Neuronal stem cell (in vitro differentiated cells): Measurements from ENCODE around the gene BPIFA3.

Experiments
- DNase-seq: peaks from one replicate; pipeline ENCODE4 v3.0.0-alpha.2; 2013; ENCODE audit warnings: low spot score
- H2AFZ ChIP-seq: one replicate; pipeline ENCODE4 v1.6.1; 2013; ENCODE audit warnings: mild to moderate bottlenecking, low read length, inconsistent platforms
- H2AK5ac ChIP-seq: 2 replicates; pipeline ENCODE4 v1.6.1; 2013; ENCODE audit warnings: low read depth, mild to moderate bottlenecking, inconsistent platforms, low read length, moderate library complexity, mixed read lengths
- H2BK120ac ChIP-seq: 2 replicates; pipeline ENCODE4 v1.6.1; 2013; ENCODE audit warnings: low read depth, mild to moderate bottlenecking, inconsistent platforms, low read length, moderate library complexity, mixed read lengths
- H2BK12ac ChIP-seq: one replicate; pipeline ENCODE4 v1.6.1; 2013; ENCODE audit warnings: low read length, inconsistent platforms
- H2BK15ac ChIP-seq: 2 replicates; pipeline ENCODE4 v1.6.1; 2013; ENCODE audit warnings: mild to moderate bottlenecking, low read length, inconsistent platforms, mixed read lengths
- H2BK5ac ChIP-seq: one replicate; pipeline ENCODE4 v1.6.1; 2013; ENCODE audit warnings: inconsistent platforms, mild to moderate bottlenecking, low read length, moderate library complexity
- H3K14ac ChIP-seq: one replicate; pipeline ENCODE4 v1.6.1; 2013; ENCODE audit warnings: low read length, inconsistent platforms
- H3K18ac ChIP-seq: 2 replicates; pipeline ENCODE4 v1.6.1; 2013; ENCODE audit warnings: low read length, inconsistent platforms
- H3K23ac ChIP-seq: 2 replicates; pipeline ENCODE4 v1.6.1; 2013; ENCODE audit warnings: low read depth, mild to moderate bottlenecking, mixed read lengths, low read length, inconsistent platforms; ENCODE audit not compliant: poor library complexity
- H3K27ac ChIP-seq: replicated peaks from 3 replicates; pipeline ENCODE4 v1.5.1; 2013; ENCODE audit warnings: low read length, inconsistent platforms
- H3K27me3 ChIP-seq, 3 experiments: 2 replicates each; pipeline ENCODE4 v1.6.1; 2013; ENCODE audit warnings: low read length in 3 of 3, mild to moderate bottlenecking in 2 of 3, inconsistent platforms in 1 of 3, low read depth in 1 of 3, mixed read lengths in 1 of 3, moderate library complexity in 1 of 3; ENCODE audit not compliant: control insufficient read depth in 3 of 3, insufficient read depth in 3 of 3
- H3K36me3 ChIP-seq, 2 donors: replicated peaks in 1 of 2; 2 replicates each; pipeline ENCODE4 v1.6.1; 2013; ENCODE audit warnings: low read length in 2 of 2; ENCODE audit not compliant: control insufficient read depth in 2 of 2, insufficient read depth in 2 of 2
- H3K4ac ChIP-seq: 2 replicates; pipeline ENCODE4 v1.6.1; 2013; ENCODE audit warnings: inconsistent platforms, mild to moderate bottlenecking, low read length, moderate library complexity
- H3K4me1 ChIP-seq, 2 donors: 1 replicate in 1 of 2; 2 replicates in 1 of 2; pipeline ENCODE4 v1.6.1; 2013; ENCODE audit warnings: low read length in 2 of 2, low read depth in 1 of 2; ENCODE audit not compliant: control insufficient read depth in 2 of 2, insufficient read depth in 1 of 2
- H3K4me2 ChIP-seq: one replicate; pipeline ENCODE4 v1.6.1; 2013; ENCODE audit warnings: mild to moderate bottlenecking, low read length, inconsistent platforms; ENCODE audit not compliant: insufficient read depth, poor library complexity, severe bottlenecking
- H3K4me3 ChIP-seq, 2 donors: 2 replicates each; pipeline ENCODE4 v1.5.1; 2013; ENCODE audit warnings: low read length in 2 of 2, mild to moderate bottlenecking in 2 of 2, inconsistent platforms in 1 of 2, moderate library complexity in 1 of 2
- H3K79me1 ChIP-seq: one replicate; pipeline ENCODE4 v1.6.1; 2013; ENCODE audit warnings: low read depth, mild to moderate bottlenecking, inconsistent platforms, low read length, moderate library complexity
- H3K9ac ChIP-seq: one replicate; pipeline ENCODE4 v1.6.1; 2013; ENCODE audit warnings: mild to moderate bottlenecking, low read depth, low read length, inconsistent platforms; ENCODE audit not compliant: poor library complexity
- H3K9me3 ChIP-seq, 2 donors: replicated peaks in 1 of 2; 2 replicates each; pipeline versions ENCODE3 to v1.6.1; 2013; ENCODE audit warnings: low read length in 2 of 2, mild to moderate bottlenecking in 2 of 2, inconsistent platforms in 1 of 2, low read depth in 1 of 2, mixed read lengths in 1 of 2, moderate library complexity in 1 of 2; ENCODE audit not compliant: control insufficient read depth in 2 of 2, insufficient read depth in 1 of 2
- H4K8ac ChIP-seq: one replicate; pipeline ENCODE4 v1.6.1; 2013; ENCODE audit warnings: low read depth, mild to moderate bottlenecking, inconsistent platforms, low read length, moderate library complexity
- H4K91ac ChIP-seq: one replicate; pipeline ENCODE4 v1.6.1; 2013; ENCODE audit warnings: low read length, low read depth, mild to moderate bottlenecking, inconsistent platforms; ENCODE audit not compliant: poor library complexity
- WGBS, 2 donors: extraction: QIAGEN DNeasy Blood & Tissue Kit; methylation state at CpG; one replicate each; pipeline ENCODE4 v1.1.7; 2013; ENCODE audit warnings: missing lambda C conversion rate in 2 of 2, mixed read lengths in 1 of 2; ENCODE audit not compliant: insufficient read length in 2 of 2, insufficient replicate concordance in 1 of 2; ENCODE audit errors: extremely low coverage in 2 of 2; 5-methylcytosine and 5-hydroxymethylcytosine counted together

The BPIFA3 gene

GRCh38 chr20:33246077-33246476 lies 28.9 kb downstream of the BPIFA3 start:
- no CpG with 5 or more reads among the region's 3 CpGs for WGBS, 2 donors
- DNase-seq = no peak

DNA sequence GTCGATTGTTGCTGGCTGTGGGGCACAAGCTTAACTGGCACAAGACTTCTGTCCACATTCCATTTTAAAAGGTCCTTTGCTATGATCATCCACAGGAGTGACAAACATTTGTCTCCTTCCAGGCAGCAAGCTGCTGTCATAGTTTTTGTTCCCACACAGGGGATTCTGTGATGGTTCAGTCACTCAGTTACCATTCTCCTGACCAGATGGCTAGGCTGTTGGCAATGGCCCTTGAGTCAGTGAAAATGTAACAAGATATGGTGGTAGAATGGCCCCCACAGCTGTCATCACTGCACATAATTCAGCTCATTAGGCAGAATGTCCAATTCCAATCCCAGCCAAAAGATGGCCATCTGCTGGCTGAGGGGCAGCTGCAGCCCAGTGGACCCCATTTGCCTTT lies 32.3 kb downstream of the BPIFA3 start:
- Histone ChIP-seq H2BK12ac (no peak overlapping the region), H2BK15ac (no peak overlapping the region), H3K14ac (no peak overlapping the region), H3K4me1 (no peaks in the 10 kb centered on the region), H3K36me3 (no peaks in the 10 kb centered on the region), H2AFZ (no peak overlapping the region), H3K4me3 (no peak overlapping the region), H3K4me2 (no peak overlapping the region), H3K79me1 (no peaks in the 10 kb centered on the region), H3K27me3 (no peaks in the 10 kb centered on the region), H4K91ac (no peak overlapping the region), H4K8ac (no peak overlapping the region), H3K9ac (no peak overlapping the region), H2BK120ac (no peak overlapping the region), H3K9me3 (no peaks in the 10 kb centered on the region), H3K18ac (no peak overlapping the region), H3K27ac (no peak overlapping the region), H3K23ac (no peak overlapping the region), H3K4ac (no peak overlapping the region), H2AK5ac (no peak overlapping the region), H2BK5ac (no peak overlapping the region)
- DNase-seq = no peak
- no CpG with 5 or more reads among the region's 1 CpG for WGBS, 2 donors

More at GRCh38 chr20:33246077-33246476, 28.9 kb downstream of the BPIFA3 start:
- Histone ChIP-seq H2AFZ (no peak overlapping the region), H2BK5ac (no peak overlapping the region), H3K18ac (no peak overlapping the region), H3K4me2 (no peak overlapping the region), H4K8ac (no peak overlapping the region), H3K9ac (no peak overlapping the region), H3K27ac (no peak overlapping the region), H3K9me3 (no peaks in the 10 kb centered on the region), H3K36me3 (no peaks in the 10 kb centered on the region), H2BK12ac (no peak overlapping the region), H2BK120ac (no peak overlapping the region), H3K23ac (no peak overlapping the region), H2BK15ac (no peak overlapping the region), H3K4me3 (no peak overlapping the region), H3K4me1 (no peaks in the 10 kb centered on the region), H4K91ac (no peak overlapping the region), H3K79me1 (no peaks in the 10 kb centered on the region), H3K27me3 (no peaks in the 10 kb centered on the region), H2AK5ac (no peak overlapping the region), H3K4ac (no peak overlapping the region), H3K14ac (no peak overlapping the region)

DNA sequence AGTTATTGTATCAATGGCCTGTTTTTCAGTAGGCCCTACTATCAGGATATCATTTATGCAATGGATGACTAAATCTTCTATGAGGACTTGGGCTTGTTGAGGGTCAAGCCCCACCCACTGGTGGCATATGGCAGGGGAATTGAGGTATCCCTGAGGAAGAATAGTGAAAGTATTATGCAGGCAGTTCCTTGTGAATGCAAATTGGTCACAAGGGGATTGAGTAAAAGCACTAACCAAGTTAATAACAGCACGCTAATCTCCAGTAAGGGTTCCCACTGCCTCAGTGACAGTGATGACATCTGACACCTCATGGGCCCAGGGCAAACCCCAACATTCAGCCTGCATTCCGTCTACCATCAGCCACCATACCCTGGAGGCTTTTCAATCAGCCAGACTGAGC lies 33.5 kb downstream of the BPIFA3 start:
- H3K14ac ChIP-seq = no peak overlapping the region
- no peak overlapping the region for H3K4me3 ChIP-seq
- no peak overlapping the region for H3K9ac ChIP-seq
- no peak for DNase-seq
- no peak overlapping the region for H3K23ac ChIP-seq
- H2BK12ac ChIP-seq = no peak overlapping the region
- H2BK5ac ChIP-seq = no peak overlapping the region
- H3K4ac ChIP-seq = no peak overlapping the region
- WGBS, 2 donors = no CpG with 5 or more reads among the region's 2 CpGs
- no peak overlapping the region for H3K27ac ChIP-seq
- H2BK15ac ChIP-seq = no peak overlapping the region
- H3K27me3 ChIP-seq = no peaks in the 10 kb centered on the region
- H2BK120ac ChIP-seq = no peak overlapping the region
- no peaks in the 10 kb centered on the region for H3K36me3 ChIP-seq
- no peaks in the 10 kb centered on the region for H3K4me1 ChIP-seq
- no peak overlapping the region for H2AK5ac ChIP-seq
- H4K91ac ChIP-seq = no peak overlapping the region
- no peak overlapping the region for H2AFZ ChIP-seq
- no peak overlapping the region for H3K18ac ChIP-seq
- no peaks in the 10 kb centered on the region for H3K9me3 ChIP-seq
- H4K8ac ChIP-seq = no peak overlapping the region
- H3K4me2 ChIP-seq = no peak overlapping the region
- no peaks in the 10 kb centered on the region for H3K79me1 ChIP-seq

DNA sequence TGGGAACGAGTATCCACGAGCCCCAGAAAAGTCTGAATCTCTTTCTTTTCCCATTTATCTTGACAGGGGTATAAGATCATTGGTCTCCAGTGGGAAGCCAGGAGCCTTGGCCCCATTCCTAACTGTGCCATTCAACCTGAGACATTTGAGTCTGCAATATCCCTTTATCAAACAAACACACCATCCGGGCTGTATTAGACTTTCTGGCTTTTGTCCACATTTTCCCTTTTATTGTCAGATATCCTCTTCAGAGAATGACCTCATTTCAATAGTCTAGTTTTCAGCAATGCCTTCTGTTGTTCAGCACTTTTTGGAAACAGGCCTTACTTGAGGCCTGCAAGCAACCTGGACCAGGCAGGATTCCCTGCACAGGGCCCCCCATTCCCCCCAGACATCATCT lies 34.3 kb downstream of the BPIFA3 start:
- H3K23ac ChIP-seq = no peak overlapping the region
- no peak overlapping the region for H4K8ac ChIP-seq
- no peak overlapping the region for H3K27ac ChIP-seq
- WGBS, 2 donors = no CpG with 5 or more reads among the region's 3 CpGs
- H2BK12ac ChIP-seq = no peak overlapping the region
- H3K9me3 ChIP-seq = no peaks in the 10 kb centered on the region
- no peaks in the 10 kb centered on the region for H3K79me1 ChIP-seq
- H2BK15ac ChIP-seq = no peak overlapping the region
- H4K91ac ChIP-seq = no peak overlapping the region
- no peak overlapping the region for H3K9ac ChIP-seq
- H3K4ac ChIP-seq = no peak overlapping the region
- H3K36me3 ChIP-seq = no peaks in the 10 kb centered on the region
- H2AK5ac ChIP-seq = no peak overlapping the region
- H3K27me3 ChIP-seq = no peaks in the 10 kb centered on the region
- no peak overlapping the region for H2BK120ac ChIP-seq
- H3K4me2 ChIP-seq = no peak overlapping the region
- no peak overlapping the region for H3K4me3 ChIP-seq
- no peak overlapping the region for H3K18ac ChIP-seq
- DNase-seq = no peak
- no peak overlapping the region for H2BK5ac ChIP-seq
- no peak overlapping the region for H2AFZ ChIP-seq
- H3K4me1 ChIP-seq = no peaks in the 10 kb centered on the region
- H3K14ac ChIP-seq = no peak overlapping the region
